GM12878 (cell line): ENCODE results near the gene ZNF283. TPM values are rescaled to one million over a fixed set of nuclear protein-coding genes. Genes with fewer than 3 reads are reported as not detected.

ENCODE experiments used
- ATAC-seq: fragments of 200-7000 bp; cut with Tn5 transposase; 3 replicates; pipeline ENCODE4 v1.9.1; 2020; ENCODE audit warnings: mild to moderate bottlenecking, moderate library complexity
- BruUV-seq: library from RNA; stranded (reverse); fragments of 400-500 nt; replicated peaks from 2 replicates; lab custom pipeline; 2021; lab: Mats Ljungman, UMichigan
- CTCF ChIA-PET: fragments of 300-600 bp; sonication (Branson Sonifier 250); formaldehyde crosslinking; extraction: SDS; loops from one replicate; lab custom pipeline; 2021; ENCODE audit warnings: inconsistent platforms; lab: Yijun Ruan, JAX
- POLR2A ChIA-PET: fragments of 350-600 bp; formaldehyde crosslinking; extraction: SDS; loops from one replicate; lab custom pipeline; 2021; ENCODE audit warnings: inconsistent platforms; lab: Charles Lee
- RAD21 ChIA-PET: fragments of 300-600 bp; sonication (Branson Sonifier 250); formaldehyde crosslinking; loops from one replicate; lab custom pipeline; 2023; ENCODE audit warnings: antibody characterized with exemption; ENCODE audit not compliant: unreplicated experiment; lab: Charles Lee
- SMC1A ChIA-PET: fragments of 300-600 bp; sonication (Branson Sonifier 250); formaldehyde crosslinking; loops from one replicate; lab custom pipeline; 2023; ENCODE audit not compliant: unreplicated experiment, uncharacterized antibody; lab: Charles Lee
- DNase-seq: peaks from one replicate; pipeline ENCODE4 v3.0.0-alpha.2; 2011; ENCODE audit warnings: low read depth, low spot score
- FAIRE-seq: peaks from 3 replicates; lab custom pipeline; 2011; peaks lifted over from hg19 to GRCh38; lab: Jason Lieb, UNC
- H2AFZ ChIP-seq: 2 replicates; pipeline ENCODE4 v1.6.0; 2011; ENCODE audit warnings: low read depth, low read length, control low read depth; ENCODE audit not compliant: control insufficient read depth
- H3K27ac ChIP-seq: 2 replicates; pipeline ENCODE4 v1.5.1; 2011; ENCODE audit warnings: control low read depth; ENCODE audit not compliant: control insufficient read depth, insufficient read depth
- H3K27me3 ChIP-seq, 2 experiments: replicated peaks in 1 of 2; 2 replicates each; pipeline versions ENCODE4 v1.6.0 to v1.6.1; 2011; ENCODE audit warnings: low read length in 1 of 2; ENCODE audit not compliant: control insufficient read depth in 2 of 2, insufficient read depth in 2 of 2
- H3K36me3 ChIP-seq, 2 experiments: 2 replicates each; pipeline ENCODE4 v1.5.1; 2011; ENCODE audit warnings: low read length in 1 of 2; ENCODE audit not compliant: control insufficient read depth in 2 of 2, insufficient read depth in 2 of 2
- H3K4me1 ChIP-seq: 2 replicates; pipeline ENCODE4 v1.6.1; 2011; ENCODE audit warnings: mild to moderate bottlenecking, low read length, moderate library complexity, mixed read lengths; ENCODE audit not compliant: control insufficient read depth, insufficient read depth
- H3K4me2 ChIP-seq: 2 replicates; pipeline ENCODE4 v1.6.0; 2011; ENCODE audit warnings: control low read depth; ENCODE audit not compliant: control insufficient read depth, insufficient read depth
- H3K4me3 ChIP-seq: fragments of 200-600 bp; sonication (generic); 2 replicates; pipeline ENCODE4 v1.5.1; 2016
- H3K79me2 ChIP-seq: 2 replicates; pipeline ENCODE4 v1.6.0; 2011; ENCODE audit warnings: low read length; ENCODE audit not compliant: control insufficient read depth, insufficient read depth
- H3K9ac ChIP-seq: 2 replicates; pipeline ENCODE4 v1.8.0; 2011; ENCODE audit warnings: low read length, control low read depth, mixed read lengths; ENCODE audit not compliant: control insufficient read depth, insufficient read depth
- H3K9me3 ChIP-seq: replicated peaks from 3 replicates; pipeline ENCODE4 v1.5.1; 2011; ENCODE audit warnings: mild to moderate bottlenecking, low read length; ENCODE audit not compliant: control insufficient read depth, insufficient read depth
- H4K20me1 ChIP-seq: 2 replicates; pipeline ENCODE4 v1.6.0; 2011; ENCODE audit not compliant: control insufficient read depth, insufficient read depth
- CREB1 ChIP-seq: IDR thresholded peaks from 2 replicates; pipeline ENCODE4 v1.6.1; 2012; ENCODE audit warnings: low read depth, mild to moderate bottlenecking, inconsistent platforms
- JUNB ChIP-seq: IDR thresholded peaks from 2 replicates; pipeline ENCODE4 v1.6.1; 2016; ENCODE audit warnings: antibody characterized with exemption, mild to moderate bottlenecking
- NR2C1 ChIP-seq: fragments of 450-650 bp; IDR thresholded peaks from 2 replicates; pipeline ENCODE4 v1.6.1; 2017; ENCODE audit warnings: antibody characterized with exemption, mild to moderate bottlenecking, moderate library complexity
- SP1 ChIP-seq: IDR thresholded peaks from one replicate; pipeline ENCODE4 v1.6.1; 2011; ENCODE audit warnings: low read depth, low read length
- SREBF2 ChIP-seq: IDR thresholded peaks from 2 replicates; pipeline ENCODE4 v1.6.1; 2012; ENCODE audit warnings: mild to moderate bottlenecking, low read length
- YBX1 ChIP-seq: fragments of 450-650 bp; IDR thresholded peaks from 2 replicates; pipeline ENCODE4 v1.6.1; 2016; ENCODE audit warnings: antibody characterized with exemption
- WGBS: methylation state at CpG from one replicate; pipeline ENCODE4 v1.1.6; 2016; ENCODE audit warnings: low lambda C conversion rate; ENCODE audit not compliant: insufficient replicate concordance, insufficient coverage; ENCODE audit errors: missing lambda C conversion rate; 5-methylcytosine and 5-hydroxymethylcytosine counted together
- in situ Hi-C: fragments of 300-500 bp; cut with MboI; formaldehyde crosslinking; loops from 9 replicates; pipeline ENCODE4 v1.14.3; 2018; ENCODE audit warnings: mixed read lengths
- intact Hi-C: fragments of 100-400 bp; cut with micrococcal nuclease; formaldehyde crosslinking; loops from one replicate; pipeline ENCODE4 v1.14.2; 2022; ENCODE audit not compliant: unreplicated experiment
- polyA plus RNA-seq, 11 experiments: library from polyadenylated mRNA; depleted of rRNA in 4 of 11; unstranded in 6 of 11; stranded (reverse) in 5 of 11; fragments of >200 nt; fragmentation: Nextera tagmentation in 4 of 11; fragmentation: Illumina TruSeq in 1 of 11; extraction: Ambion mirVana in 4 of 11; extraction: Trizol in 1 of 11; gene quantifications; 1 replicate in 1 of 11; 2 replicates in 10 of 11; pipeline versions ENCODE4 v1.2.1 to v1.2.3, GENCODE V29; 2011 to 2016; ENCODE audit warnings: inconsistent platforms in 2 of 11, missing spikeins in 2 of 11, low read depth in 1 of 11
- total RNA-seq, 4 experiments: library from RNA; depleted of rRNA in 3 of 4; stranded (reverse); fragments of >200 nt in 3 of 4; fragmentation: Illumina TruSeq in 1 of 4; extraction: Trizol in 1 of 4; gene quantifications; 2 replicates each; pipeline versions ENCODE4 v1.2.1 to v1.2.3, GENCODE V29; 2013 to 2021
- TF ChIP-seq, protein P1 (sequence below): fragments of 450-650 bp; IDR thresholded peaks from 2 replicates; pipeline ENCODE4 v1.6.1; 2014; ENCODE audit warnings: mild to moderate bottlenecking
- TF ChIP-seq, protein P2 (sequence below): IDR thresholded peaks from 2 replicates; pipeline ENCODE4 v1.6.1; 2012; ENCODE audit warnings: low read depth, low read length, improper control_type of control experiment
- TF ChIP-seq, protein P3 (sequence below): fragments of 450-650 bp; formaldehyde crosslinking; IDR thresholded peaks from 2 replicates; pipeline ENCODE4 v1.4.0; 2022; ENCODE audit warnings: mild to moderate bottlenecking, moderate library complexity
- TF ChIP-seq, protein P4 (sequence below): fragments of 450-650 bp; IDR thresholded peaks from 2 replicates; pipeline ENCODE4 v1.6.1; 2017; ENCODE audit warnings: mild to moderate bottlenecking, moderate library complexity

The ZNF283 gene
- total and polyA plus RNA-seq, 10 of the 15 experiments (the other 5 are each of a cell fraction or from before 2014, with no cell fraction given): 2.2 to 7.8 (median 3.7) TPM

DNA sequence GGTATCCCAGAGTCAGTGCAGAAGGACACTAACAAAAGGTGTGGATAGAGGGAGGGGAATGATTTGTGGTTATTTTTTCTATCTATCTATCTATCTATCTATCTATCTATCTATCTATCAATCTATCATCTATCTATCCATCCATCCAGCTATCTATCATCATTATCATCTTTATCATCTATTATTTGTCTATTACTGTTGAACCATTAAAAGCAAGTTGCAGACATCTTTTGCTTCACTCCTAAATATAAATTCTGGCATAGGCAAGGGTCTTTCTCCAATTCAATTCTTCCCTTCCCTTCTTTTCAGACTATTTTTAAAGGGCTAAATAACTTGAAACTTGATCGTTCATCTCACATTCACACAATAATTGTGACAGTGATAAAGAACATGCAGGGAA, 14.9 kb upstream of the ZNF283 start:
- no peak overlapping the region for H3K4me2 ChIP-seq
- no TSS peak for BruUV-seq
- no peaks in the 10 kb centered on the region for H4K20me1 ChIP-seq
- H3K36me3 ChIP-seq: no peaks in the 10 kb centered on the region
- WGBS: 0% methylated on average over 1 of the region's 1 CpG
- in situ Hi-C loops: no loop called here
- FAIRE-seq (no peak), DNase-seq (no peak), ATAC-seq (no peak)
- H3K9me3 ChIP-seq: no peaks in the 10 kb centered on the region; the same call in 2 of the 3 replicates
- RAD21 ChIA-PET: no interaction called here
- POLR2A ChIA-PET: no interaction called here
- TF ChIP-seq, protein P1, sequence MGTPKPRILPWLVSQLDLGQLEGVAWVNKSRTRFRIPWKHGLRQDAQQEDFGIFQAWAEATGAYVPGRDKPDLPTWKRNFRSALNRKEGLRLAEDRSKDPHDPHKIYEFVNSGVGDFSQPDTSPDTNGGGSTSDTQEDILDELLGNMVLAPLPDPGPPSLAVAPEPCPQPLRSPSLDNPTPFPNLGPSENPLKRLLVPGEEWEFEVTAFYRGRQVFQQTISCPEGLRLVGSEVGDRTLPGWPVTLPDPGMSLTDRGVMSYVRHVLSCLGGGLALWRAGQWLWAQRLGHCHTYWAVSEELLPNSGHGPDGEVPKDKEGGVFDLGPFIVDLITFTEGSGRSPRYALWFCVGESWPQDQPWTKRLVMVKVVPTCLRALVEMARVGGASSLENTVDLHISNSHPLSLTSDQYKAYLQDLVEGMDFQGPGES: no peak
- TF ChIP-seq, protein P2, sequence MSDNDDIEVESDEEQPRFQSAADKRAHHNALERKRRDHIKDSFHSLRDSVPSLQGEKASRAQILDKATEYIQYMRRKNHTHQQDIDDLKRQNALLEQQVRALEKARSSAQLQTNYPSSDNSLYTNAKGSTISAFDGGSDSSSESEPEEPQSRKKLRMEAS: no peak
- TF ChIP-seq SREBF2 (no peak), JUNB (no peak), CREB1 (no peak), YBX1 (no peak), NR2C1 (no peak), SP1 (no peak)
- TF ChIP-seq, protein P3, sequence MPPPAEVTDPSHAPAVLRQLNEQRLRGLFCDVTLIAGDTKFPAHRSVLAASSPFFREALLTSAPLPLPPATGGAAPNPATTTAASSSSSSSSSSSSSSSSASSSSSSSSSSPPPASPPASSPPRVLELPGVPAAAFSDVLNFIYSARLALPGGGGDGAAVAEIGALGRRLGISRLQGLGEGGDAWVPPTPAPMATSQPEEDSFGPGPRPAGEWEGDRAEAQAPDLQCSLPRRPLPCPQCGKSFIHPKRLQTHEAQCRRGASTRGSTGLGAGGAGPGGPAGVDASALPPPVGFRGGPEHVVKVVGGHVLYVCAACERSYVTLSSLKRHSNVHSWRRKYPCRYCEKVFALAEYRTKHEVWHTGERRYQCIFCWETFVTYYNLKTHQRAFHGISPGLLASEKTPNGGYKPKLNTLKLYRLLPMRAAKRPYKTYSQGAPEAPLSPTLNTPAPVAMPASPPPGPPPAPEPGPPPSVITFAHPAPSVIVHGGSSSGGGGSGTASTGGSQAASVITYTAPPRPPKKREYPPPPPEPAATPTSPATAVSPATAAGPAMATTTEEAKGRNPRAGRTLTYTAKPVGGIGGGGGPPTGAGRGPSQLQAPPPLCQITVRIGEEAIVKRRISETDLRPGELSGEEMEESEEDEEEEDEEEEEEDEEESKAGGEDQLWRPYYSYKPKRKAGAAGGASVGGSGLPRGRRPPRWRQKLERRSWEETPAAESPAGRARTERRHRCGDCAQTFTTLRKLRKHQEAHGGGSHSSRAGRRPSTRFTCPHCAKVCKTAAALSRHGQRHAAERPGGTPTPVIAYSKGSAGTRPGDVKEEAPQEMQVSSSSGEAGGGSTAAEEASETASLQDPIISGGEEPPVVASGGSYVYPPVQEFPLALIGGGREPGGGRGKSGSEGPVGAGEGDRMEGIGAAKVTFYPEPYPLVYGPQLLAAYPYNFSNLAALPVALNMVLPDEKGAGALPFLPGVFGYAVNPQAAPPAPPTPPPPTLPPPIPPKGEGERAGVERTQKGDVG: no peak
- TF ChIP-seq, protein P4, sequence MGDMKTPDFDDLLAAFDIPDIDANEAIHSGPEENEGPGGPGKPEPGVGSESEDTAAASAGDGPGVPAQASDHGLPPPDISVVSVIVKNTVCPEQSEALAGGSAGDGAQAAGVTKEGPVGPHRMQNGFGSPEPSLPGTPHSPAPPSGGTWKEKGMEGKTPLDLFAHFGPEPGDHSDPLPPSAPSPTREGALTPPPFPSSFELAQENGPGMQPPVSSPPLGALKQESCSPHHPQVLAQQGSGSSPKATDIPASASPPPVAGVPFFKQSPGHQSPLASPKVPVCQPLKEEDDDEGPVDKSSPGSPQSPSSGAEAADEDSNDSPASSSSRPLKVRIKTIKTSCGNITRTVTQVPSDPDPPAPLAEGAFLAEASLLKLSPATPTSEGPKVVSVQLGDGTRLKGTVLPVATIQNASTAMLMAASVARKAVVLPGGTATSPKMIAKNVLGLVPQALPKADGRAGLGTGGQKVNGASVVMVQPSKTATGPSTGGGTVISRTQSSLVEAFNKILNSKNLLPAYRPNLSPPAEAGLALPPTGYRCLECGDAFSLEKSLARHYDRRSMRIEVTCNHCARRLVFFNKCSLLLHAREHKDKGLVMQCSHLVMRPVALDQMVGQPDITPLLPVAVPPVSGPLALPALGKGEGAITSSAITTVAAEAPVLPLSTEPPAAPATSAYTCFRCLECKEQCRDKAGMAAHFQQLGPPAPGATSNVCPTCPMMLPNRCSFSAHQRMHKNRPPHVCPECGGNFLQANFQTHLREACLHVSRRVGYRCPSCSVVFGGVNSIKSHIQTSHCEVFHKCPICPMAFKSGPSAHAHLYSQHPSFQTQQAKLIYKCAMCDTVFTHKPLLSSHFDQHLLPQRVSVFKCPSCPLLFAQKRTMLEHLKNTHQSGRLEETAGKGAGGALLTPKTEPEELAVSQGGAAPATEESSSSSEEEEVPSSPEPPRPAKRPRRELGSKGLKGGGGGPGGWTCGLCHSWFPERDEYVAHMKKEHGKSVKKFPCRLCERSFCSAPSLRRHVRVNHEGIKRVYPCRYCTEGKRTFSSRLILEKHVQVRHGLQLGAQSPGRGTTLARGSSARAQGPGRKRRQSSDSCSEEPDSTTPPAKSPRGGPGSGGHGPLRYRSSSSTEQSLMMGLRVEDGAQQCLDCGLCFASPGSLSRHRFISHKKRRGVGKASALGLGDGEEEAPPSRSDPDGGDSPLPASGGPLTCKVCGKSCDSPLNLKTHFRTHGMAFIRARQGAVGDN: no peak
- CTCF ChIA-PET: interaction anchor here (1.0 to 6.5 kb wide), 5 partner anchors 21 to 365 kb away, joined by 3 to 74 read pairs (median 8); partner anchors contain the start of gene PLAUR
- no peaks in the 10 kb centered on the region for H3K79me2 ChIP-seq
- no peaks in the 10 kb centered on the region for H3K4me1 ChIP-seq
- H3K9ac ChIP-seq: no peak overlapping the region
- H3K27me3 ChIP-seq: no peaks in the 10 kb centered on the region
- no peak overlapping the region for H3K27ac ChIP-seq
- H2AFZ ChIP-seq: no peak overlapping the region
- SMC1A ChIA-PET: no interaction called here
- no peak overlapping the region for H3K4me3 ChIP-seq
- intact Hi-C loops: no loop called here
